Neutrophil (primary cell): Measurements from ENCODE around the gene ARFGEF2.

Experiments used
- H3K27ac ChIP-seq: fragments of 200-600 bp; sonication (generic); 2 replicates; pipeline ENCODE4 v1.5.1; 2016; ENCODE audit warnings: mild to moderate bottlenecking, moderate library complexity
- H3K27me3 ChIP-seq: fragments of 200-600 bp; sonication (generic); 2 replicates; pipeline ENCODE4 v1.6.0; 2016; ENCODE audit warnings: mild to moderate bottlenecking
- H3K36me3 ChIP-seq: fragments of 200-600 bp; sonication (generic); 2 replicates; pipeline ENCODE4 v1.5.1; 2017
- H3K4me1 ChIP-seq, 2 experiments: fragments of 200-600 bp in 1 of 2; sonication (generic) in 1 of 2; 1 replicate in 1 of 2; 2 replicates in 1 of 2; pipeline versions ENCODE4 v1.5.1 to v1.6.1; 2013 to 2016; ENCODE audit warnings: low read depth in 1 of 2, low read length in 1 of 2, mild to moderate bottlenecking in 1 of 2, moderate library complexity in 1 of 2; ENCODE audit not compliant: control insufficient read depth in 1 of 2, insufficient read depth in 1 of 2
- H3K4me3 ChIP-seq, 2 experiments: fragments of 200-600 bp in 1 of 2; sonication (generic) in 1 of 2; 1 replicate in 1 of 2; 2 replicates in 1 of 2; pipeline ENCODE4 v1.5.1; 2013 to 2016; ENCODE audit warnings: low read depth in 1 of 2, low read length in 1 of 2, mild to moderate bottlenecking in 1 of 2, moderate library complexity in 1 of 2
- H3K9me3 ChIP-seq: fragments of 200-600 bp; sonication (generic); 2 replicates; pipeline ENCODE4 v1.5.1; 2016
- TF ChIP-seq, protein P1 (sequence below): fragments of 200-600 bp; sonication (generic); IDR thresholded peaks from 2 replicates; pipeline ENCODE4 v1.5.1; 2016; ENCODE audit warnings: antibody characterized with exemption

The ARFGEF2 gene

DNA sequence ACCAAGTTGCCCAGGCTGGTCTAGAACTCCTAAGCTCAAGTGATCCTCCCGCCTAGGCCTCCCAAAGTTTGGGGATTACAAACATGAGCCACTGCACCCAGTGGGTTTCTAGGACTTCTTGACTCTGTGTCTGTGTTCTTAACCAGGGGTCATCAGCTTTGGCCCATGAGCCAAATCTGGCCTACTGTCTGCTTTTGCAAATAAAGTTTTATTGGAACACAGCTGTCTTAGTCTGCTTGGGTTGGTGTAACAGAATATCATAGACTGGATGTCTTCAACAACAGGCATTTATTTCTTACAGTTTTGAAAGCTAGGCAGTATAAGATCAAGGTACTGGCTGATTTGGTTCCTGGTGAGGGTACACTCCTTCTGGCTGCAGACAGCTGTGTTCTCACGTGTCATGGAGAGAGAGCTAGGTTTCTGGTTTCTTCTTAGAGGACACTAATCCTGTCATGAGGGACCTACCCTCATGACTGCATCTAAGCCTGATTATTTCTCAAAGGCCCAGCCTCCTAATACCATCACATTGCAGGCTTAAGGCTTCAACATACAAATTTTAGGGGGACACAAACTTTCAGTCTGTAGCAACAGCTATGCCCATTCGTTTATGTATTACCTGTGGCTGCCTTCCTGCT lies 23.3 kb downstream of the ARFGEF2 start:
- peaks cover 10 to 11% of the 10 kb centered on the region in 2 experiments for H3K4me1 ChIP-seq
- H3K36me3 ChIP-seq: peaks cover 50% of the 10 kb centered on the region
- no peak overlapping the region for H3K4me3 ChIP-seq
- no peaks in the 10 kb centered on the region for H3K9me3 ChIP-seq
- H3K27me3 ChIP-seq: no peaks in the 10 kb centered on the region
- H3K27ac ChIP-seq: no peak overlapping the region
- TF ChIP-seq, protein P1, sequence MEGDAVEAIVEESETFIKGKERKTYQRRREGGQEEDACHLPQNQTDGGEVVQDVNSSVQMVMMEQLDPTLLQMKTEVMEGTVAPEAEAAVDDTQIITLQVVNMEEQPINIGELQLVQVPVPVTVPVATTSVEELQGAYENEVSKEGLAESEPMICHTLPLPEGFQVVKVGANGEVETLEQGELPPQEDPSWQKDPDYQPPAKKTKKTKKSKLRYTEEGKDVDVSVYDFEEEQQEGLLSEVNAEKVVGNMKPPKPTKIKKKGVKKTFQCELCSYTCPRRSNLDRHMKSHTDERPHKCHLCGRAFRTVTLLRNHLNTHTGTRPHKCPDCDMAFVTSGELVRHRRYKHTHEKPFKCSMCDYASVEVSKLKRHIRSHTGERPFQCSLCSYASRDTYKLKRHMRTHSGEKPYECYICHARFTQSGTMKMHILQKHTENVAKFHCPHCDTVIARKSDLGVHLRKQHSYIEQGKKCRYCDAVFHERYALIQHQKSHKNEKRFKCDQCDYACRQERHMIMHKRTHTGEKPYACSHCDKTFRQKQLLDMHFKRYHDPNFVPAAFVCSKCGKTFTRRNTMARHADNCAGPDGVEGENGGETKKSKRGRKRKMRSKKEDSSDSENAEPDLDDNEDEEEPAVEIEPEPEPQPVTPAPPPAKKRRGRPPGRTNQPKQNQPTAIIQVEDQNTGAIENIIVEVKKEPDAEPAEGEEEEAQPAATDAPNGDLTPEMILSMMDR: no peak

DNA sequence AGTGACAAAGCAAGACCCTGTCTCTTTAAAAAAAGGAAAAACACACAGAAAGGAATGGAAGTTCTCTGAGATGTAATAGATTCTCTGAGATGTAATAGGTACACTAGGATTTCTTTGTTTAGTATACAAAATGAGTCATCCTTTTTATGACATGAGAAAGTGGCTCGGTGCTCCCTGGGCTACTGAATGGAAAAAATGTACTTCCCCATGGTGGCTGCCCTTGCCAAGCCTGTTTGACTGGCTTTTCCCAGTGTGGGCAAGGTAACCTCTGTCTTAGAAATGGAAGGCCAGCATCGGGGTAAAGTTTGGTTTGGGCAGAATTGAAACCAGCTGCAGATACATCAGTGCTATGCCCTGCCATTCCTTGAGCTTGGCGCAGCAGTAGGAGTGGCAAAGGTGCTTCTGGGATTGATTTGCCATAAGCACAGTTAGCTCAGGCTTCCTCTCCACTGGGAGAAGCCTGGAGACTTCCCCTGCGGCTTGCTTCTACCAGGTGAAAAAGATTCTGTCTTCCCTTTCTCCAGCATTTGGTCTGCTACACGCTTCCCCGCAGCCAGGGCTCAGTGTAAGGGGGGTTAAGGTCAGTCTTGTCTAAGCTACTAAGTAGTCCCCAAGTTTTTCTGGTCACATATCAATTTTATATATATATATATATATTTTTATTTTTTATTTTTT lies 24.5 kb downstream of the ARFGEF2 start:
- no peaks in the 10 kb centered on the region for H3K9me3 ChIP-seq
- peaks cover 52% of the 10 kb centered on the region for H3K36me3 ChIP-seq
- H3K4me1 ChIP-seq: peaks cover 7% of the 10 kb centered on the region in 2 experiments
- TF ChIP-seq, protein P1: no peak
- H3K27ac ChIP-seq: no peak overlapping the region
- no peak overlapping the region for H3K4me3 ChIP-seq
- H3K27me3 ChIP-seq: no peaks in the 10 kb centered on the region

DNA sequence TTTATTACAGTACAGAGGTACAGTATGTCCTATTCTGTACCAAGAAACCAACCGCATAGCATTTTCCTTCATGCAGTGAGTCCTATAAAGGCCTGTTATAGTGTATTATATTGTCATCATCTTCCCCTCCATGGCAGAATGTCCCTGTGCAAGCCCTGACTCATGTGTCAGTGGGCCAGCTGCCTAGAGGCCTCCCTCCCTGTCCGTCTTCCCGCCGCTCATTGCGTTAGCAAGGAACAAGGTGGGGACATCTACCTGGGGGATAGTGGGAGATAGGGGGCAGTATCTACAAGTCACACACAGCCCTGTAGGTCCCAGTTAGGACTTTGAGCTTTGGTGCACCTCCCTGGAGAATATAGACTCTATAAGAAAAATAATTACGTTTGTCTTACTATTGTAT lies 27.1 kb downstream of the ARFGEF2 start:
- no peaks in the 10 kb centered on the region for H3K27me3 ChIP-seq
- no peak overlapping the region for H3K27ac ChIP-seq
- TF ChIP-seq, protein P1: no peak
- H3K4me1 ChIP-seq: peaks cover 7% of the 10 kb centered on the region in 2 experiments
- H3K36me3 ChIP-seq: peaks cover 60% of the 10 kb centered on the region
- H3K9me3 ChIP-seq: no peaks in the 10 kb centered on the region
- H3K4me3 ChIP-seq: no peak overlapping the region

DNA sequence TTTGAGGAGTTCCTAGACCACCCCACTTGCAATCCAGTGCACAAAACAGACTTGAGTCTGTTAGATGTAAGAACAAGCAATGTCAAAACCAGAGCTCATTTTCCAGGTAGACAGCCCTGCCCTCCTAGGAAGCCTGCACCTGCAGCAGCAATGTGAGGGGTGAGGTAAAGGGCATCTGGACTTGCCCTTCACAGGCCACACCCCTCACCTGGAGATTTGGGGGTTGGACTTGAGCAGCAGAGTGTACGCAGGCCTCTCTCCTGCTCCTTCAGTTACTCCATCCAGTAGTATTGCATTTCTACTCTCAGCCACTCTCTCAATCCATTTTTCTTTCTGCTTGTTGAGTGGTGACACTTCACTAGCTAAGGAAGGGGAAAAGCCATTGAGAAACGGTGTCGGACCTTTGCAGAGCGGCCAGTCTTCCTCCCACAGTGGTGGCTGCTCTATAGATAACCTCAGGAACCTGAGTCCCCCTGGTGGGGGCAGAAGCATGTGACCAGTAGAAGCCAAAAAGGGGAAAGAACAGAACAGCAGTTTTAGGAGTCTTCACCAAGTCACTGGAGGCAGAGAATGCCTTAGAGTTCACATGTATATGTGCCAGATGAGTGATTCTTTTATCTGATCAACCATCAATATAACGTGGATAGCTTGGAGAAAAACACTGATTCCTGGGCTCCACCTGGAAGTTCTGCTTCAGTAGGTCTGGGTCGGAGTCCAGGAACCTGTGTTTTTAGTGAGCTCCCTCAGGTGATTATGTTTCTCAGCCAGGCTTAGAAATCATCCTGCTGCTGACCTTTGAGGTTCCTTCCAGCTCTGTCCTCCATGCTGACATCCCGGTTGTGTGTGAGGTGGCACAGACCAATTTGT lies 28.0 kb downstream of the ARFGEF2 start:
- Histone ChIP-seq H3K27ac (no peak overlapping the region), H3K9me3 (no peaks in the 10 kb centered on the region), H3K4me3 (no peak overlapping the region), H3K4me1 (peaks cover 7% of the 10 kb centered on the region in 2 experiments), H3K27me3 (no peaks in the 10 kb centered on the region), H3K36me3 (peaks cover 60% of the 10 kb centered on the region)
- TF ChIP-seq, protein P1: no peak

DNA sequence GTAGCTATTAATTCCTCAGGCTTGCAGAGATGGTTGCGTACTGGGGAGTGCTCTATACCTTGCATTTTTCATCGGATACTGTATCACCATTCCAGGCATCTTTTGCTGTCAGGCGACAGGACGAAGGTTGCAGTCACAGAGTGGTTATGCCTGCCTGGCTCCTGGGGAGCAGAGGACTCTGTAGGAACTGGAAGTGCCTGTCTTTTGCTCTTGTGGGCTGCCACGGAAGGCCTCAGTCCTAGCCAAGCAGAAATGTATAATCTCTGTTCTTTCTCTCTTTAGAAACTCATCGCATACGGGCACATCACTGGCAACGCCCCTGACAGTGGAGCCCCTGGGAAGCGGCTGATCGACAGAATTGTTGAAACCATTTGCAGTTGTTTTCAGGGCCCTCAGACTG lies 29.5 kb downstream of the ARFGEF2 start:
- Histone ChIP-seq H3K36me3 (peaks cover 59% of the 10 kb centered on the region), H3K9me3 (no peaks in the 10 kb centered on the region), H3K27me3 (no peaks in the 10 kb centered on the region), H3K27ac (no peak overlapping the region), H3K4me3 (no peak overlapping the region), H3K4me1 (peaks cover 7% of the 10 kb centered on the region in 2 experiments)
- TF ChIP-seq, protein P1: no peak
